ENCODE results near the gene TBCD. TPM values are rescaled to one million over a fixed set of nuclear protein-coding genes. Genes with fewer than 3 reads are reported as not detected.
"Not testable (repeated sequence)": the region's sequence is repeated elsewhere in the genome, so short reads cannot be mapped to it uniquely, and the experiment has no call there.

Gene TBCD
- total and polyA plus RNA-seq, 4 donors = 56.3 to 140 (median 92.8) TPM

GRCh38 chr17:82974136-82974952 is 222.5 kb downstream of the TBCD start:
- Histone ChIP-seq H3K9me3 (ENCODE audit: control insufficient read depth, insufficient read depth, low read length) (no peaks in the 10 kb centered on the region), H3K4me1 (ENCODE audit: control insufficient read depth, insufficient read depth, low read length) (no peaks in the 10 kb centered on the region), H3K4me3 (ENCODE audit: low read depth, low read length) (no peak overlapping the region), H3K27me3 (ENCODE audit: control insufficient read depth, insufficient read depth, low read length) (no peaks in the 10 kb centered on the region), H3K27ac (ENCODE audit: low read depth, low read length) (no peak overlapping the region), H3K36me3 (ENCODE audit: control insufficient read depth, insufficient read depth, low read length) (peaks cover 3% of the 10 kb centered on the region)
- DNase-seq (ENCODE audit: low read depth in 4 of 6, low spot score in 6 of 6) = no peak
- WGBS (ENCODE audit: insufficient coverage) = 68% methylated on average over 21 of the region's 28 CpGs

GRCh38 chr17:82976982-82977488 is 225.2 kb downstream of the TBCD start:
- H3K4me3 ChIP-seq (ENCODE audit: low read depth, low read length) = no peak overlapping the region
- no peak overlapping the region for H3K27ac ChIP-seq (ENCODE audit: low read depth, low read length)
- H3K27me3 ChIP-seq (ENCODE audit: control insufficient read depth, insufficient read depth, low read length) = no peaks in the 10 kb centered on the region
- no peaks in the 10 kb centered on the region for H3K36me3 ChIP-seq (ENCODE audit: control insufficient read depth, insufficient read depth, low read length)
- H3K9me3 ChIP-seq (ENCODE audit: control insufficient read depth, insufficient read depth, low read length) = no peaks in the 10 kb centered on the region
- no peaks in the 10 kb centered on the region for H3K4me1 ChIP-seq (ENCODE audit: control insufficient read depth, insufficient read depth, low read length)
- WGBS (ENCODE audit: insufficient coverage) = 94% methylated on average over 16 of the region's 29 CpGs
- no peak for DNase-seq (ENCODE audit: low read depth in 4 of 6, low spot score in 6 of 6)

- DNase-seq (ENCODE audit: low read depth in 4 of 6, low spot score in 6 of 6) = no peak
- Histone ChIP-seq H3K36me3 (ENCODE audit: control insufficient read depth, insufficient read depth, low read length) (no peaks in the 10 kb centered on the region), H3K27me3 (ENCODE audit: control insufficient read depth, insufficient read depth, low read length) (no peaks in the 10 kb centered on the region), H3K9me3 (ENCODE audit: control insufficient read depth, insufficient read depth, low read length) (no peaks in the 10 kb centered on the region), H3K4me3 (ENCODE audit: low read depth, low read length) (no peak overlapping the region), H3K4me1 (ENCODE audit: control insufficient read depth, insufficient read depth, low read length) (no peaks in the 10 kb centered on the region), H3K27ac (ENCODE audit: low read depth, low read length) (no peak overlapping the region)
- 92% methylated on average over 18 of the region's 20 CpGs for WGBS (ENCODE audit: insufficient coverage)
These were observed 225.7 kb downstream of the TBCD start for GRCh38 chr17:82977606-82978005.

- Histone ChIP-seq H3K27ac (ENCODE audit: low read depth, low read length) (no peak overlapping the region), H3K4me1 (ENCODE audit: control insufficient read depth, insufficient read depth, low read length) (no peaks in the 10 kb centered on the region), H3K4me3 (ENCODE audit: low read depth, low read length) (no peak overlapping the region), H3K27me3 (ENCODE audit: control insufficient read depth, insufficient read depth, low read length) (no peaks in the 10 kb centered on the region), H3K9me3 (ENCODE audit: control insufficient read depth, insufficient read depth, low read length) (no peaks in the 10 kb centered on the region), H3K36me3 (ENCODE audit: control insufficient read depth, insufficient read depth, low read length) (no peaks in the 10 kb centered on the region)
- DNase-seq (ENCODE audit: low read depth in 4 of 6, low spot score in 6 of 6) = no peak
- no CpG with 5 or more reads among the region's 3 CpGs for WGBS (ENCODE audit: insufficient coverage)
These were observed 227.0 kb downstream of the TBCD start for GRCh38 chr17:82978765-82979349.

GRCh38 chr17:82979718-82980117 is 227.9 kb downstream of the TBCD start:
- Histone ChIP-seq H3K4me3 (ENCODE audit: low read depth, low read length) (no peak overlapping the region), H3K27ac (ENCODE audit: low read depth, low read length) (no peak overlapping the region), H3K4me1 (ENCODE audit: control insufficient read depth, insufficient read depth, low read length) (no peaks in the 10 kb centered on the region), H3K9me3 (ENCODE audit: control insufficient read depth, insufficient read depth, low read length) (no peaks in the 10 kb centered on the region), H3K36me3 (ENCODE audit: control insufficient read depth, insufficient read depth, low read length) (no peaks in the 10 kb centered on the region), H3K27me3 (ENCODE audit: control insufficient read depth, insufficient read depth, low read length) (no peaks in the 10 kb centered on the region)
- no CpG with 5 or more reads among the region's 1 CpG for WGBS (ENCODE audit: insufficient coverage)
- DNase-seq (ENCODE audit: low read depth in 4 of 6, low spot score in 6 of 6) = no peak

GRCh38 chr17:82980632-82981031 is 228.8 kb downstream of the TBCD start:
- Histone ChIP-seq H3K27ac (ENCODE audit: low read depth, low read length) (no peak overlapping the region), H3K36me3 (ENCODE audit: control insufficient read depth, insufficient read depth, low read length) (no peaks in the 10 kb centered on the region), H3K4me1 (ENCODE audit: control insufficient read depth, insufficient read depth, low read length) (peaks cover 3% of the 10 kb centered on the region), H3K27me3 (ENCODE audit: control insufficient read depth, insufficient read depth, low read length) (no peaks in the 10 kb centered on the region), H3K9me3 (ENCODE audit: control insufficient read depth, insufficient read depth, low read length) (no peaks in the 10 kb centered on the region), H3K4me3 (ENCODE audit: low read depth, low read length) (no peak overlapping the region)
- no peak for DNase-seq (ENCODE audit: low read depth in 4 of 6, low spot score in 6 of 6)
- 0% methylated on average over 1 of the region's 9 CpGs for WGBS (ENCODE audit: insufficient coverage)

GRCh38 chr17:82981141-82981730 is 229.4 kb downstream of the TBCD start:
- WGBS (ENCODE audit: insufficient coverage) = 77% methylated on average over 15 of the region's 15 CpGs
- DNase-seq (ENCODE audit: low read depth in 4 of 6, low spot score in 6 of 6) = no peak

GRCh38 chr17:82983510-82984248 is 231.8 kb downstream of the TBCD start:
- no peak for DNase-seq (ENCODE audit: low read depth in 4 of 6, low spot score in 6 of 6)
- H3K36me3 ChIP-seq (ENCODE audit: control insufficient read depth, insufficient read depth, low read length) = peaks cover 3% of the 10 kb centered on the region
- no peak overlapping the region for H3K27ac ChIP-seq (ENCODE audit: low read depth, low read length)
- 97% methylated on average over 21 of the region's 27 CpGs for WGBS (ENCODE audit: insufficient coverage)
- no peaks in the 10 kb centered on the region for H3K9me3 ChIP-seq (ENCODE audit: control insufficient read depth, insufficient read depth, low read length)
- H3K27me3 ChIP-seq (ENCODE audit: control insufficient read depth, insufficient read depth, low read length) = no peaks in the 10 kb centered on the region
- peaks cover 10% of the 10 kb centered on the region for H3K4me1 ChIP-seq (ENCODE audit: control insufficient read depth, insufficient read depth, low read length)
- H3K4me3 ChIP-seq (ENCODE audit: low read depth, low read length) = no peak overlapping the region

More at GRCh38 chr17:82981141-82981730, 229.4 kb downstream of the TBCD start:
- H3K27ac ChIP-seq (ENCODE audit: low read depth, low read length) = no peak overlapping the region
- peaks cover 9% of the 10 kb centered on the region for H3K4me1 ChIP-seq (ENCODE audit: control insufficient read depth, insufficient read depth, low read length)
- no peaks in the 10 kb centered on the region for H3K27me3 ChIP-seq (ENCODE audit: control insufficient read depth, insufficient read depth, low read length)
- H3K9me3 ChIP-seq (ENCODE audit: control insufficient read depth, insufficient read depth, low read length) = no peaks in the 10 kb centered on the region
- H3K4me3 ChIP-seq (ENCODE audit: low read depth, low read length) = no peak overlapping the region
- peaks cover 3% of the 10 kb centered on the region for H3K36me3 ChIP-seq (ENCODE audit: control insufficient read depth, insufficient read depth, low read length)

GRCh38 chr17:82984249-82984617 is 232.4 kb downstream of the TBCD start:
- not testable (repeated sequence) for H3K4me3 ChIP-seq (ENCODE audit: low read depth, low read length); H3K4me1 ChIP-seq (ENCODE audit: control insufficient read depth, insufficient read depth, low read length); H3K9me3 ChIP-seq (ENCODE audit: control insufficient read depth, insufficient read depth, low read length); H3K27ac ChIP-seq (ENCODE audit: low read depth, low read length); DNase-seq (ENCODE audit: low read depth in 4 of 6, low spot score in 6 of 6); H3K36me3 ChIP-seq (ENCODE audit: control insufficient read depth, insufficient read depth, low read length); H3K27me3 ChIP-seq (ENCODE audit: control insufficient read depth, insufficient read depth, low read length)
- WGBS (ENCODE audit: insufficient coverage) = 84% methylated on average over 10 of the region's 12 CpGs
